Superior temporal gyrus (tissue), 1 donor: Measurements from ENCODE around the gene NANOS1.
A peak's percentile ranks its signal among the peaks of the same experiment; 100 is the strongest.

Experiments
- DNase-seq: peaks from one replicate; pipeline ENCODE4 v3.0.0-alpha.2; 2016; ENCODE audit errors: extremely low spot score

NANOS1 gene

DNA sequence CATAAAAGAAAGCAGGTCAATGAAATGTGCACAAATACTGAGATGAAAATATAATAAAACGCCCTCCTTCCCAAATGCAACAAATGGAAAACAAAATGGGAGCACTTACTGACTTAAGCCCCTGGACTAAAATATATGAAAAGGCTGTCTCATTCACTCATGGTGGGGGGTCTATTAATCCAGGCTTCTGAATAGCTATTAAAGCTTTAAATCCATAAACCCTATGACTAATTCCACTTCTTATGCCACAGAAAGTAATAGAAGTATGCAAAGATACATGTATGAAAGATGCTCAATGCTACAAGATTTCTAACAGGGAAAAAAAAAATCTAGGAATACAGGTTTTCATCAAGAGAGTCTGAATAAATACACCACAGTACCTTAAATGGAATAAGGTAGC is 30.6 kb downstream of the NANOS1 start:
- no peak for DNase-seq

DNA sequence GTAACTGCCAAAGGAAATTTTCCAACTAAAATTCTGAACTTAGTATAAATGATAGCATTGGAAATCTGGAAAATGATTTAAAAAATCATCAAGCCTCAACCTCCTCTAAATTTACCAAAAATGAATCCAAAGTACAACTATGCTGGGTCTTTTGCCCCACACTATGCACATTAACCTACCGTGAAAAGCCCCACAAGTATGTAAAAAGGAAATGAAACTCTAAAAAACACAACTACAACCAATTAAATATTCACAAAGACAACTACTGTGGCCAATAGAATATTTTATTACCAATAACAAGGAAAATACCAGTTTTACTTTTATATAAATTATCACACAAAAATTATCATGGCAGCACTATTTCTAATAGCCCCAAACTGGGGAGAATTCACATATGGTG is 31.8 kb downstream of the NANOS1 start:
- DNase-seq, result no peak

DNA sequence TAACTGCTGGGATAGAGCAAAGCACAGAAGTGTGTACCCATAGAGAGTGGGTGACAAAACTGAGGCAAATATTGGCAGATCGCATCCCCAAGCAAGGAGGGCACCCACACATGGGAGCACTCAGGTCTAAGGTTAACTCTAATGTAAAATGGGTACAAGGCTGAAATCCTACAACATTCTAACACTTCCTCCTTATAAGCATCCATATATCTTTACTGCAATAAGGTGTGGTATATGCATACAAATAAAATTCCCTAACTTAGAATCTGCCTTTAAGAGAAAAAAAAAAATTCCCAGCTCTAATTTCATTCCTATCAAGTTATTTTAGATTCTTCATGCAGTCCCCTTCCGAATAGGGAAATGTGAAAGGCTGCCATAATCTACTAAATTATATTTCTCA is 32.4 kb downstream of the NANOS1 start:
- no peak for DNase-seq

DNA sequence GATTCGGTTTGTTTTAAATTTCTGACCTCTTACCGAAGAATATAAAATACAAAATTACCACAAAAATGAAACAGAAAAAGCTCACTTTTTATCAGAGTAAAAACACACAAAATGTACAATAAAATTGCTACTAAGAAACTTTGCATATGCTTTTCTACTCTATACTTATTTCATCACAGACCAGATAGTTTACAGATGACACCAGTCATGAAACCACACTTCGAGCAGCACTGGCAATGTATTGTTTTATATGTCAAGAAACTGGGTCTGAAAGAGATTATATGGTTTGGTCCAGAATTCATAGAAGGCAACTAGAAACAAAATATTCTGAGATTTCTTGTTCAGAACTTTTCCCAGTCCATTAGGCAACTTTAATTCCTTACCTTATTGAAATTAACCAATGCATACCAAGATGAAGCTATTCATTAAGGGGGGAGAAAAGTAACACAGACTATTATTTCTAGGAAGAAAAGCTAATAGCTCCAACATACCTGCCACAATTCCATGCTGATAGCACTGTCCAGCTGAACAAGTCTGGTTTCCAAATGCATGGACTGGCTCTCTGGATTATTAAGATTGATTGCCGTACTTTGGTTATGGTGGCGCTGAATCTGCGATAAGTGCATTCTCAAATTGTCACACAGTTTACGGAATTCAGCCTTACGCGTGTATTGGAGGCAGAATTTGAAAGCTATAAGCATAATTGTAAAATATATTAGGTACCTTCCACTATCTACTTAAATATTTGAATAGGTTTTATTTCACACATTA is 41.1 kb downstream of the NANOS1 start:
- no peak for DNase-seq

DNA sequence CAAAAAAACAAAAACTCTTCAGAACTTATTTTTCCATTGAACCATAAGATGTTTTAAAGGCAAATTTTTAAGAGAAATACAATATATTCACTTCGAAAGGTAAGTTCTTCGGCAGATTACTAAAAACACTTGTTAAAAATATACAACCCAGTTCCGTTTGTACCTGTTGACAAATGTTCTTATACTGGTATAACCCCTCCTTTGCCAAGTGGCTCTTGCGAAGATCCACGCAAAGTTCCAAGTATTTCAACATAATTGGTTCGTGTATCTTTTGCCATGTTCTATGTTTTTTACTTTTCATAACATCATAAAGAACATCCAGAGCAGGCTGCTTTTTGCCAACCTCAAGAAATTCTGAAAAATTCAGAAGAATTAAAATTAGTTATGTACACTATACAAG is 44.1 kb downstream of the NANOS1 start:
- no peak for DNase-seq

DNA sequence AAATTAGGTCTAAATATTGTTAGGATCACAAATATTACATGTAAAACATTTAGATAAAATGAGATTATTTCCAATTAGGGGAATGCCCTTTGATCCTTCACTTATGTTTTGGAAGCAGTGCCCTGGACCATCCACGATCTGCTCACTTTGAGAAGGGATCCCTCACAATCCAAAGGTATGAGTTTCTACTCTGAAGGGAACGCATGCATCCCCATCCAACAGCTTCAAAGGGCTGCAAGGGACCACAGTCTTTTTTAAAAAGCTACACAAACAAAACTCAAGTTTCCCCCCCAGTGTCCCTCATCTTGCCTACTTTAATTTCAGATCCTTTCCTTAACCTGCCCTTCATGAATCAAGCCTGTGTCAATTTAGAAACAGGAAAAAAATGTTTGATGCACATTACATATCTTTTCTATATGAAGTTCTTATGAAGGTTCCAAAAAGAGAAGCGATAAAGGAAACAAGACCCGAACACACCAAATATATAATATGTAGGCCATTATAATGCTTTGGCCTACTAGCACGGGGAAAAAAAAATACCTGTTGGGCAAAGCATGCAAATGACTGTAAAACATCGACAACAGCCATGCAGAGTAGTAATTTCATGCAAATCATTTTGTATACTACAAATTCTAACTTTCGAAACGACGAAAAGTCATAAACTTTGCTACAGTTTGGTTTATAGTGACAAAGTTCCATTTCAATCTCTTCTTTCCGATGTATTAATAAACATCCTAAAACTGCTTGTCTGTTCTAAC is 49.1 kb downstream of the NANOS1 start:
- DNase-seq, result no peak

DNA sequence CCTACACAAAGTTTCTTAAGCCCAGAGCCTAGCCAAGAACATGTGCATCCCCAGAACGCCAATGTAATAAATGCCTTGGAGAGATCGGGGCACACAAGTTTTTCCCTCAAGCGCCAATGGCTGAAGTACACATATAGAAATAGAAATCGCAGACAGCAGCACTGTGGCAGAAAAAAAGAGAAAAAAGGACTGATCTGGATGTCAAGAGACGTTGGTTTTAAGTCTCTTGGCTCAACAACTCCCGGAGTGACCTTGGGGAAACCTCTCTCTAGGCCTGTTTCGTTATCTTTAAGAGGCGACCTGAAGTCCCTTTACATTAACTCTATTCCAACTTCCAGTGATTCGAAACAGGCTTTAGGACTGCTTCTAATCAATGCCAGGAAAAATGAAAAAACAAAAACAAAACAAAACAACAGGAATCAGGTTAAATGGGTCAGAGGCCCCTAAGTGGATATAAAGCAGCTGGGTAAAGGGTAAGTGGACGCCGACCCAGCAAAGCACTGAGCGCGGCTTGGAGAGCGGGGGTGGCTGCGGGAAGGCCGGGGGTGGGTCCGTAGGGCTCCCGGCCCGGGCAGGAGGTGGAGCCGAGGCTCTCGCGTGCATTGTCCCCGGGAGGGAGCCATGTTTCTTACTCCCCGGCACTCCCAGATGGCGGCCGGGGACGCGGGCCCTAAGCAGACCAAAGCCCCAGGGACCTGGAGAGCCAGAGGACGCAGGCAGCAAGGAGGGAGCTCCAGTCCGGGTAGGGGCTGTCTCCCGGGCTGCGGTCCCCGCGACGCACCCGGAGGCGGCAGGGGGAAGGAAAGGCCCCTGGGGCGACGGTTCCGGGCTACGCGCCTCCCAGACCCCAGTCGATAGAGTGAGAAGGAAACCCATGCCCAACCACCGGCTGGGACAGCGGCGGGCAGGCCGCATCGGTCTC is 50.3 kb downstream of the NANOS1 start:
- DNase-seq, result no peak

DNA sequence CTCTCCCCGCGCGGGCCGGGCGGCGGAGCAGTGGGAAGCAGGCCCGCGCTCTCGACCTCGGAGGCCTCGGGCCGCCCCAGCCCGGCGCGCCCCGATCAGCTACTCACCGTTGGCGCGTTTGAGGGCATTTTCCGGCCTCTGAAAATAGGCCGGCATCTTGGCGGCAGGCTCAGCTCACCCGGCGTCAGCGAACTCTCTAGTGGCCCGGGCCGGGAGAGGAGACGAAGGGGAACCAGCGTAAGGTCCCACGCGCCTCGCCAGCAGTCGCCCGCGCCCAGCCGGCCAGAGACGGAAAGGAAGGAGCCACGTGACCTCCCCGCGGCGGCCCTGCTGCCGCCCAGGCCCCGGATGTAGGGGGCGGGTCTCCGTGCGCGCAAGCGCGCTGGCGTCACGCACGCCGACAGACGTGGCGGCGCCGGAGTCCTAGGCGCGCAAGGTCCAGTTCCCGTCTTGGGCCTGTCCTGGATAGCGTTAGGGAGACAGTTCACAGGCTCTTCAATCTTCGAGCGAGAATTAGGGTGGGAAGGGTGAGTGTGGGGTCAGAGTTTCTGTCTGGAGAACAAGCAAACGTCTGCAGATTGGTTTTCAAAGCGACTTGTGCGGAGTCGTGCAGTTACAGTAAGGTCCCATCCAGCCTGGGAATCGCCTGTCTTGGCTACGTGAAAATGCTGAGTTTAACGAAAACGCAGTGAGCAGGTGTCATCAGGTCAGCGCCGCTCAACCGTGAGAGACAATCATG is 51.2 kb downstream of the NANOS1 start, which contains the start of gene EIF3A:
EIF3A (minus strand) TSS at position 297 of the 739 bp plus-strand sequence; CDS start at position 156, 141 bp downstream.
- DNase-seq, result peak; percentile 93
